Thoracic aorta (tissue), 2 donors: ENCODE measurements around the gene PIGS. TPM values are rescaled to one million over a fixed set of nuclear protein-coding genes. Genes with fewer than 3 reads are reported as not detected.

ENCODE experiments used
- ATAC-seq: fragments of 150-250 bp; one replicate; pipeline ENCODE4 v1.8.0; 2017; ENCODE audit warnings: low read depth; ENCODE audit not compliant: insufficient number of reproducible peaks, low FRiP score
- DNase-seq: peaks from one replicate; pipeline ENCODE4 v3.0.0-alpha.2; 2020; ENCODE audit warnings: low spot score
- H3K27ac ChIP-seq, 2 donors: fragments of 200-600 bp; sonication (generic); 1 replicate in 1 of 2; 2 replicates in 1 of 2; pipeline ENCODE4 v1.5.1; 2016; ENCODE audit warnings: mild to moderate bottlenecking in 2 of 2, moderate library complexity in 2 of 2
- H3K27me3 ChIP-seq: fragments of 200-600 bp; sonication (generic); replicated peaks from 2 replicates; pipeline ENCODE4 v1.6.0; 2016; ENCODE audit warnings: mild to moderate bottlenecking; ENCODE audit not compliant: insufficient read depth
- H3K36me3 ChIP-seq: fragments of 200-600 bp; sonication (generic); one replicate; pipeline ENCODE4 v1.5.1; 2016
- H3K4me1 ChIP-seq, 2 donors: fragments of 200-600 bp; sonication (generic); 1 replicate in 1 of 2; 2 replicates in 1 of 2; pipeline versions ENCODE4 v1.5.1 to v1.6.0; 2016; ENCODE audit warnings: low read depth in 2 of 2, mild to moderate bottlenecking in 1 of 2; ENCODE audit not compliant: control insufficient read depth in 1 of 2
- H3K4me3 ChIP-seq: fragments of 200-600 bp; sonication (generic); 2 replicates; pipeline ENCODE4 v1.5.1; 2016; ENCODE audit warnings: mild to moderate bottlenecking
- H3K9me3 ChIP-seq: fragments of 200-600 bp; sonication (generic); 2 replicates; pipeline ENCODE4 v1.5.1; 2016
- CTCF ChIP-seq: fragments of 200-600 bp; sonication (generic); IDR thresholded peaks from one replicate; pipeline ENCODE4 v1.5.1; 2019; ENCODE audit warnings: antibody characterized with exemption
- total RNA-seq, 2 donors: library from RNA; depleted of rRNA; stranded (reverse); fragments of >200 nt; gene quantifications; one replicate each; pipeline versions ENCODE4 v1.1.0 to v1.2.3, GENCODE V29; 2016

Gene PIGS
- total RNA-seq, 2 donors from 2014 or later, result 39.1 to 63.1 TPM

- Histone ChIP-seq H3K4me3 (no peak overlapping the region), H3K27ac (no peak overlapping the region), H3K9me3 (no peaks in the 10 kb centered on the region), H3K36me3 (no peaks in the 10 kb centered on the region), H3K27me3 (no peaks in the 10 kb centered on the region), H3K4me1 (no peaks in the 10 kb centered on the region)
- DNase-seq (no peak), ATAC-seq (no peak)
- no peak for TF ChIP-seq CTCF
Measured at GRCh38 chr17:28507567-28508203, 63.6 kb downstream of the PIGS start.

GRCh38 chr17:28506763-28507487 lies 64.4 kb downstream of the PIGS start:
- no peak for TF ChIP-seq CTCF
- no peak for ATAC-seq
- Histone ChIP-seq H3K27me3 (no peaks in the 10 kb centered on the region), H3K4me1 (no peaks in the 10 kb centered on the region), H3K4me3 (no peak overlapping the region), H3K9me3 (no peaks in the 10 kb centered on the region), H3K27ac (no peak overlapping the region), H3K36me3 (no peaks in the 10 kb centered on the region)
- DNase-seq, result no peak

- DNase-seq, result no peak
- no peak for ATAC-seq
- no peak for TF ChIP-seq CTCF
- H3K36me3 ChIP-seq, result no peaks in the 10 kb centered on the region
- H3K4me1 ChIP-seq, result no peaks in the 10 kb centered on the region
- H3K9me3 ChIP-seq, result no peaks in the 10 kb centered on the region
- no peaks in the 10 kb centered on the region for H3K27me3 ChIP-seq
- H3K4me3 ChIP-seq, result no peak within 1 kb of the TSS
- no peak within 1 kb of the TSS for H3K27ac ChIP-seq
Measured at GRCh38 chr17:28505986-28506665, 65.2 kb downstream of the PIGS start, which contains the start of gene FOXN1. Gene FOXN1 (plus strand): TSS chr17:28506348. CDS start chr17:28523970, 17,622 bp downstream.

GRCh38 chr17:28503420-28503819 lies 67.9 kb downstream of the PIGS start:
- Histone ChIP-seq H3K4me1 (no peaks in the 10 kb centered on the region), H3K27ac (no peak overlapping the region), H3K27me3 (no peaks in the 10 kb centered on the region), H3K36me3 (no peaks in the 10 kb centered on the region), H3K4me3 (no peak overlapping the region), H3K9me3 (no peaks in the 10 kb centered on the region)
- no peak for ATAC-seq
- no peak for DNase-seq
- no peak for TF ChIP-seq CTCF

Other genes with a start within 250 kb of the PIGS start
- gene IFT20, start 236.1 kb downstream of the PIGS start, total RNA-seq, result 10 to 100 TPM; 37.4 to 38.4 TPM
- 10 to 100 TPM; 43.3 to 66.1 TPM for gene TNFAIP1, start 235.8 kb downstream of the PIGS start, total RNA-seq
- gene POLDIP2, start 214.0 kb downstream of the PIGS start, total RNA-seq, result 10 to 100 TPM; 54.9 to 68.2 TPM
- not detected for gene SEBOX, start 206.3 kb downstream of the PIGS start, total RNA-seq
- 1 to 10 TPM; 1.1 to 3.1 TPM for gene VTN, start 201.2 kb downstream of the PIGS start, total RNA-seq
- 10 to 100 TPM; 19.5 to 24.1 TPM for gene SARM1, start 199.8 kb downstream of the PIGS start, total RNA-seq
- 10 to 100 TPM; 11.9 to 29.2 TPM for gene SLC46A1, start 165.3 kb downstream of the PIGS start, total RNA-seq
- not detected for gene SLC13A2, start 97.9 kb downstream of the PIGS start, total RNA-seq
- gene FOXN1, start 65.2 kb downstream of the PIGS start, total RNA-seq, result not detected
- 10 to 100 TPM; 27.8 to 34.9 TPM for gene UNC119, start 18.9 kb downstream of the PIGS start, total RNA-seq
- gene ALDOC, start 5.4 kb upstream of the PIGS start, total RNA-seq, result 10 to 100 TPM; 43.3 to 43.7 TPM
- 1 to 10 TPM; 1.6 to 5.9 TPM for gene SPAG5, start 27.5 kb upstream of the PIGS start, total RNA-seq
- 10 to 100 TPM in 1 of 2 donors, 1 to 10 TPM in 1; 8.0 to 11.8 TPM for gene RSKR, start 42.7 kb upstream of the PIGS start, total RNA-seq
- 100 to 1,000 TPM; 125 to 139 TPM for gene BLTP2, start 73.6 kb upstream of the PIGS start, total RNA-seq
- 10 to 100 TPM; 52.3 to 53.1 TPM for gene SDF2, start 90.4 kb upstream of the PIGS start, total RNA-seq
- 100 to 1,000 TPM in 1 of 2 donors, 10 to 100 TPM in 1; 45.6 to 133 TPM for gene SUPT6H, start 90.7 kb upstream of the PIGS start, total RNA-seq
- gene PROCA1, start 140.4 kb upstream of the PIGS start, total RNA-seq, result 1 to 10 TPM; 1.1 to 1.8 TPM
- 100 to 1,000 TPM; 288 to 381 TPM for gene RAB34, start 146.3 kb upstream of the PIGS start, total RNA-seq
- gene RPL23A, start 148.5 kb upstream of the PIGS start, total RNA-seq, result 100 to 1,000 TPM; 279 to 387 TPM
- gene TLCD1, start 154.7 kb upstream of the PIGS start, total RNA-seq, result 1 to 10 TPM in 1 of 2 donors, not detected in 1; 1.9 TPM
- gene NEK8, start 157.3 kb upstream of the PIGS start, total RNA-seq, result 1 to 10 TPM; 1.5 to 2.2 TPM
- gene TRAF4, start 172.5 kb upstream of the PIGS start, total RNA-seq, result 10 to 100 TPM in 1 of 2 donors, 1 to 10 TPM in 1; 9.9 to 22.4 TPM